ENCODE results near the gene POLRMT.

The POLRMT gene

GRCh38 chr19:651991-652390, 18.7 kb upstream of the POLRMT start:
- Histone ChIP-seq H3K9me3 (ENCODE audit: control insufficient read depth, insufficient read depth, low read depth, low read length) (no peaks in the 10 kb centered on the region), H3K27ac (ENCODE audit: extremely low read depth, low read depth, low read length) (no peak overlapping the region), H3K36me3 (ENCODE audit: control insufficient read depth in 2 of 2, insufficient read depth in 1 of 2, low read length in 2 of 2) (peaks cover 12 to 83% of the 10 kb centered on the region in 2 experiments; a peak in 2 of 3 replicates), H3K4me1 (ENCODE audit: control insufficient read depth, insufficient read depth, low read length) (no peaks in the 10 kb centered on the region), H3K4me3 (ENCODE audit: low read depth, low read length) (no peak overlapping the region)
- ChIA-PET CTCF (no interaction called here), POLR2A (no interaction called here)
- TF ChIP-seq ZNF548 (tag by site-specific recombination; IDR thresholded peaks at IDR 0.05) (no peak), ZNF324 (tag by site-specific recombination; IDR thresholded peaks at IDR 0.05) (no peak), ZNF426 (tag by site-specific recombination; IDR thresholded peaks at IDR 0.05) (no peak), ZFHX2 (tag by site-specific recombination; conservative IDR thresholded peaks at IDR 0.05) (no peak), GLIS2 (tag by site-specific recombination; IDR thresholded peaks at IDR 0.05) (no peak), ZNF366 (tag by site-specific recombination; conservative IDR thresholded peaks at IDR 0.05) (no peak), ZNF274 (IDR thresholded peaks at IDR 0.05; ENCODE audit: low read length) (no peak), ZNF274 (tag by site-specific recombination; IDR thresholded peaks at IDR 0.05; ENCODE audit: borderline replicate concordance) (no peak), ZNF473 (tag by site-specific recombination; IDR thresholded peaks at IDR 0.05) (no peak), HOXC10 (CRISPR knock-in tag; IDR thresholded peaks at IDR 0.05) (no peak), ZSCAN4 (tag by site-specific recombination; IDR thresholded peaks at IDR 0.05) (no peak), ZNF148 (tag by site-specific recombination; IDR thresholded peaks at IDR 0.05; ENCODE audit: borderline replicate concordance) (no peak)

GRCh38 chr19:651114-651818, 17.9 kb upstream of the POLRMT start:
- Histone ChIP-seq H3K4me3 (ENCODE audit: low read depth, low read length) (no peak overlapping the region), H3K4me1 (ENCODE audit: control insufficient read depth, insufficient read depth, low read length) (no peaks in the 10 kb centered on the region), H3K9me3 (ENCODE audit: control insufficient read depth, insufficient read depth, low read depth, low read length) (no peaks in the 10 kb centered on the region), H3K36me3 (ENCODE audit: control insufficient read depth in 2 of 2, insufficient read depth in 1 of 2, low read length in 2 of 2) (peaks cover 12 to 87% of the 10 kb centered on the region in 2 experiments; a peak in 2 of 3 replicates), H3K27ac (ENCODE audit: extremely low read depth, low read depth, low read length) (no peak overlapping the region)
- ChIA-PET CTCF (no interaction called here), POLR2A (no interaction called here)
- TF ChIP-seq ZEB2 (tag by site-specific recombination; IDR thresholded peaks at IDR 0.05) (no peak), ZNF571 (tag by site-specific recombination; IDR thresholded peaks at IDR 0.05) (no peak), FEZF1 (tag by site-specific recombination; IDR thresholded peaks at IDR 0.05) (no peak), ZBTB20 (tag by site-specific recombination; IDR thresholded peaks at IDR 0.05) (no peak), ZNF548 (tag by site-specific recombination; IDR thresholded peaks at IDR 0.05) (no peak), ZNF19 (tag by site-specific recombination; IDR thresholded peaks at IDR 0.05; ENCODE audit: low read depth) (no peak), ZIC2 (tag by site-specific recombination; IDR thresholded peaks at IDR 0.05) (no peak), ZSCAN30 (tag by site-specific recombination; IDR thresholded peaks at IDR 0.05) (no peak), ZNF626 (tag by site-specific recombination; IDR thresholded peaks at IDR 0.05) (no peak), ZNF157 (tag by site-specific recombination; IDR thresholded peaks at IDR 0.05) (no peak), ZNF530 (tag by site-specific recombination; IDR thresholded peaks at IDR 0.05; ENCODE audit: low read depth) (no peak), ZNF341 (tag by site-specific recombination; IDR thresholded peaks at IDR 0.05; ENCODE audit: low read depth) (no peak), OVOL3 (tag by site-specific recombination; IDR thresholded peaks at IDR 0.05) (no peak), ZNF26 (tag by site-specific recombination; IDR thresholded peaks at IDR 0.05) (no peak), ZSCAN5A (tag by site-specific recombination; IDR thresholded peaks at IDR 0.05) (no peak), ZNF221 (tag by site-specific recombination; IDR thresholded peaks at IDR 0.05; ENCODE audit: borderline replicate concordance) (no peak), ZSCAN4 (tag by site-specific recombination; IDR thresholded peaks at IDR 0.05) (no peak), ZNF610 (tag by site-specific recombination; IDR thresholded peaks at IDR 0.05; ENCODE audit: borderline replicate concordance) (no peak), RBAK (tag by site-specific recombination; IDR thresholded peaks at IDR 0.05) (no peak)
